Brain microvascular endothelial cell (primary cell): Measurements from ENCODE around the gene ELOVL2.

ENCODE experiments used
- DNase-seq: peaks from one replicate; pipeline ENCODE4 v3.0.0-alpha.2; 2020
- H3K27ac ChIP-seq: fragments of 250-450 bp; sonication (Bioruptor Pico); 2 replicates; pipeline ENCODE4 v1.5.1; 2020; ENCODE audit warnings: mild to moderate bottlenecking, moderate library complexity
- H3K27me3 ChIP-seq: fragments of 250-450 bp; sonication (Bioruptor Pico); replicated peaks from 2 replicates; pipeline ENCODE4 v1.5.1; 2020; ENCODE audit warnings: mild to moderate bottlenecking
- H3K36me3 ChIP-seq: fragments of 250-450 bp; sonication (Bioruptor Pico); replicated peaks from 2 replicates; pipeline ENCODE4 v1.5.1; 2020; ENCODE audit warnings: mild to moderate bottlenecking
- H3K4me3 ChIP-seq: 2 replicates; pipeline ENCODE4 v1.5.1; 2011; ENCODE audit warnings: low read depth, mild to moderate bottlenecking, control low read depth, low read length, moderate library complexity
- in situ Hi-C: cut with HindIII; loops from 2 replicates; pipeline ENCODE4 v1.10.0; 2017; ENCODE audit warnings: low sequenced_read_pairs, low pct_ligation_motif_present
- TF ChIP-seq, protein P1 (sequence below): IDR thresholded peaks from 2 replicates; pipeline ENCODE4 v1.5.1; 2011; ENCODE audit warnings: low read depth, mild to moderate bottlenecking, moderate library complexity, low read length, control low read depth, inconsistent platforms; ENCODE audit errors: missing control alignments

The ELOVL2 gene

GRCh38 chr6:11042025-11042749, 1.9 kb downstream of the ELOVL2 start:
- Histone ChIP-seq H3K4me3 (no peak overlapping the region), H3K36me3 (no peaks in the 10 kb centered on the region), H3K27me3 (no peaks in the 10 kb centered on the region), H3K27ac (no peak overlapping the region)
- in situ Hi-C loops: no loop called here
- TF ChIP-seq, protein P1, sequence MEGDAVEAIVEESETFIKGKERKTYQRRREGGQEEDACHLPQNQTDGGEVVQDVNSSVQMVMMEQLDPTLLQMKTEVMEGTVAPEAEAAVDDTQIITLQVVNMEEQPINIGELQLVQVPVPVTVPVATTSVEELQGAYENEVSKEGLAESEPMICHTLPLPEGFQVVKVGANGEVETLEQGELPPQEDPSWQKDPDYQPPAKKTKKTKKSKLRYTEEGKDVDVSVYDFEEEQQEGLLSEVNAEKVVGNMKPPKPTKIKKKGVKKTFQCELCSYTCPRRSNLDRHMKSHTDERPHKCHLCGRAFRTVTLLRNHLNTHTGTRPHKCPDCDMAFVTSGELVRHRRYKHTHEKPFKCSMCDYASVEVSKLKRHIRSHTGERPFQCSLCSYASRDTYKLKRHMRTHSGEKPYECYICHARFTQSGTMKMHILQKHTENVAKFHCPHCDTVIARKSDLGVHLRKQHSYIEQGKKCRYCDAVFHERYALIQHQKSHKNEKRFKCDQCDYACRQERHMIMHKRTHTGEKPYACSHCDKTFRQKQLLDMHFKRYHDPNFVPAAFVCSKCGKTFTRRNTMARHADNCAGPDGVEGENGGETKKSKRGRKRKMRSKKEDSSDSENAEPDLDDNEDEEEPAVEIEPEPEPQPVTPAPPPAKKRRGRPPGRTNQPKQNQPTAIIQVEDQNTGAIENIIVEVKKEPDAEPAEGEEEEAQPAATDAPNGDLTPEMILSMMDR: no peak
- no peak for DNase-seq

DNA sequence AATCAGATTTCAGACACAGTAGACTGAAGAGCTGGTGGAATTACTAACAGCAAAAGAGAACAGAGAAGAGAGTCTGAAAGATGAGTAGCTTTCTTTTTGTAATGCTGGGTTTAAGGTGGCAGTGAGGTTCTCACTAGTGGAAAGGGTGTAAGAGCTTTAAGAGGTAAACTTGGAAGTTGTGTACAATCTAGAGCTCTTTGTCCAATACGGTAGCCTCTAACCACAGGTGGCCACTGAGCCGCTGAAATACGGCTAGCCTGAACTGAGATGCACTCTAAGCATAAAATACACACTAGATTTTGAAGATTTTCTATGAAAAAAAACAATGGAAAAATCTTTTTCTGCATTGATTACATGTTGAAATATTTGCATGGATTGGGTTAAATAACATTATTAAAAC, 4.0 kb downstream of the ELOVL2 start:
- in situ Hi-C loops: no loop called here
- DNase-seq: no peak
- Histone ChIP-seq H3K27me3 (no peaks in the 10 kb centered on the region), H3K4me3 (no peak overlapping the region), H3K27ac (no peak overlapping the region), H3K36me3 (no peaks in the 10 kb centered on the region)
- TF ChIP-seq, protein P1: no peak

DNA sequence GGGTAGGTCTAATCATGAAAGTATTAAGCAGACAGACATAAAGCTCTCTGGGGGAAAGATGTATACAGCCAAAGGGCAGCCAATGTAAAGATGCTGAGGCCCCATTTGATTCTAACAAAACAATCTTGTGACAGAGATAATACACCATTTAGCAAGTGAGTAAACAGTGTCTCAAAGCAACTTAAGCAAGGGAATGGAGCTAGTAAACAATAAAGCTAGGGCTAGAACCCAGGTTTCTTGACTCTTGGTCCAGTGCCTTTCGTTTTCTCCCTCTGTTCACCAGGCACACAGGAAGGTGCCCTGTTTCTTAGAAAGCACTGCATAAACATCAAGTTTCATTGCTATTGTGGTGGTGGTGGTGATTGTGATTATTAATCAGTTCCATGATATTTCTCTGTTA, 5.1 kb downstream of the ELOVL2 start:
- no peak overlapping the region for H3K27ac ChIP-seq
- in situ Hi-C loops: no loop called here
- DNase-seq: no peak
- TF ChIP-seq, protein P1: no peak
- no peak overlapping the region for H3K4me3 ChIP-seq
- H3K36me3 ChIP-seq: no peaks in the 10 kb centered on the region
- H3K27me3 ChIP-seq: no peaks in the 10 kb centered on the region

DNA sequence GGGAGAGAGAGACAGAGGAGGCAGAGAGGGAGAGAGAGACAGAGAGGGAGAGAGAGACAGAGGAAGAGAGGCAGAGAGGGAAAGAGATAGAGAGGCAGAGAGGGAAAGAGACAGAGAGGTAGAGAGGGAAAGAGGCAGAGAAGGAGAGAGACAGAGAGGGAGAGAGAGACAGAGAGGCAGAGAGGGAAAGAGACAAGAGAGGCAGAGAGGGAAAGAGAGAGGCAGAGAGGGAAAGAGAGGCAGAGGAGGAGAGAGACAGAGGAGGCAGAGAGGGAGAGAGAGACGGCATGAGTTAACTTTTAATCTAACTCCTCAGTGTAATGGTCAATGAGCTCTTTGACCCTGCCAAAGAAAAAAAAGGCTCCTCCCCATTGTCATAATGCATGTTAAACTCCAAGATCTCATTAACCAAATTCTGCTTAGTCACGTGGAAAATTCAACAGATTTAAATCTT, 7.1 kb downstream of the ELOVL2 start:
- no peak for DNase-seq
- H3K36me3 ChIP-seq: no peaks in the 10 kb centered on the region
- TF ChIP-seq, protein P1: no peak
- no peak overlapping the region for H3K27ac ChIP-seq
- in situ Hi-C loops: no loop called here
- H3K4me3 ChIP-seq: no peak overlapping the region
- H3K27me3 ChIP-seq: no peaks in the 10 kb centered on the region

DNA sequence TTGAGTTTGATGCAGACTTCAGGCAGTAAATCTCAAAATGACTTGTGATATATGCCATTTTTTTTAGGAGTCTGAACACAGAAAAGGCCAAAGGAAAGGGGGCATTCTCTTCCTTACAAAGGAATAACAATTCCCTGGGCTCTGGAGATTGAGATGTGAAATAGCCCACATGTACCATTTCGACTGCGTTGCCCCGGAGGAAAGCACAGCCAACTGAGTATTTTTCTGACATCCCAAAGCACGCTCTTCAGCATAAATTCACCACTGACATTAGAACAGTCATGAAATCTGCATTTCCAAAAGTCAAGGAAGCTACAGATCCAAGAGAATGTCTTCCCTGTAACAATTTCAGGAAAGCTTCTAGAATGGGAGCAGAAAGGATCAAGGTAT, 7.8 kb downstream of the ELOVL2 start:
- H3K4me3 ChIP-seq: no peak overlapping the region
- H3K36me3 ChIP-seq: no peaks in the 10 kb centered on the region
- DNase-seq: no peak
- TF ChIP-seq, protein P1: no peak
- no peaks in the 10 kb centered on the region for H3K27me3 ChIP-seq
- H3K27ac ChIP-seq: no peak overlapping the region
- in situ Hi-C loops: no loop called here
